Measurements from ENCODE around the gene ITIH1. TPM values are rescaled to one million over a fixed set of nuclear protein-coding genes. Genes with fewer than 3 reads are reported as not detected.

Gene ITIH1
- total and polyA plus RNA-seq, 2 donors (not counting 3 experiments of a cell fraction or from before 2014, with no cell fraction given) = not detected

GRCh38 chr3:52791928-52792327 lies 14.5 kb downstream of the ITIH1 start:
- POLR2A ChIA-PET = no interaction called here
- H3K4me1 ChIP-seq (ENCODE audit: control insufficient read depth, extremely low read depth, insufficient read depth, low read length) = no peaks in the 10 kb centered on the region
- no peaks in the 10 kb centered on the region for H4K20me1 ChIP-seq (replicated peaks; ENCODE audit: control insufficient read depth, extremely low read depth, insufficient read depth, low read length)
- no peak for DNase-seq (ENCODE audit: low read depth, low spot score)
- no peak overlapping the region for H2AFZ ChIP-seq (ENCODE audit: low read depth, low read length)
- no peaks in the 10 kb centered on the region for H3K9me1 ChIP-seq (replicated peaks; ENCODE audit: control insufficient read depth, extremely low read depth, insufficient read depth, low read length)
- H3K4me2 ChIP-seq (ENCODE audit: insufficient read depth, low read length) = no peak overlapping the region
- H3K36me3 ChIP-seq (ENCODE audit: control insufficient read depth in 2 of 2, extremely low read depth in 1 of 2, insufficient read depth in 2 of 2, low read length in 2 of 2) = no peaks in the 10 kb centered on the region
- BruUV-seq (replicated peaks) = no TSS peak
- CTCF ChIA-PET = interaction anchor here (0.9 to 2.3 kb wide), 4 partner anchors 9 to 87 kb away, joined by 3 to 5 read pairs (median 4); no protein-coding TSS in a partner anchor
- H3K4me3 ChIP-seq (replicated peaks in 1 of 3; ENCODE audit: insufficient read depth in 1 of 3, low read depth in 1 of 3, low read length in 3 of 3) = no peak overlapping the region
- no peak overlapping the region for H3K9ac ChIP-seq (replicated peaks; ENCODE audit: extremely low read depth, insufficient read depth, low read length)
- no peaks in the 10 kb centered on the region for H3K27me3 ChIP-seq (ENCODE audit: control insufficient read depth in 2 of 2, insufficient read depth in 2 of 2, low read length in 2 of 2)
- H3K79me2 ChIP-seq (ENCODE audit: control insufficient read depth, insufficient read depth, low read length) = no peaks in the 10 kb centered on the region
- no peak for FAIRE-seq
- H3K9me3 ChIP-seq (replicated peaks; ENCODE audit: control insufficient read depth, insufficient read depth, low read length) = no peaks in the 10 kb centered on the region
- dilution Hi-C loops (cut with MboI; ENCODE audit: extremely low pct_ligation_motif_present, low sequenced_read_pairs) = no loop called here
- intact Hi-C loops (cut with micrococcal nuclease) = no loop called here
- H3K27ac ChIP-seq (ENCODE audit: insufficient read depth, low read depth, low read length) = no peak overlapping the region
- TF ChIP-seq CTCF (IDR thresholded peaks at IDR 0.05; ENCODE audit: extremely low read depth in 1 of 2, insufficient read depth in 1 of 2, low read depth in 1 of 2, low read length in 2 of 2) = no peak
- TF ChIP-seq POLR2AphosphoS5 (IDR thresholded peaks at IDR 0.05; ENCODE audit: insufficient read depth, low read depth, low read length) = no peak
- no peak for TF ChIP-seq FOS (IDR thresholded peaks at IDR 0.05; ENCODE audit: borderline replicate concordance, insufficient read depth, low read length)
- TF ChIP-seq MYC (IDR thresholded peaks at IDR 0.05; ENCODE audit: low read depth, low read length) = no peak
- TF ChIP-seq, protein P1, sequence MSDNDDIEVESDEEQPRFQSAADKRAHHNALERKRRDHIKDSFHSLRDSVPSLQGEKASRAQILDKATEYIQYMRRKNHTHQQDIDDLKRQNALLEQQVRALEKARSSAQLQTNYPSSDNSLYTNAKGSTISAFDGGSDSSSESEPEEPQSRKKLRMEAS (IDR thresholded peaks at IDR 0.05; ENCODE audit: insufficient read depth, insufficient read length) = no peak
- TF ChIP-seq EZH2 (IDR thresholded peaks at IDR 0.05; ENCODE audit: borderline replicate concordance, low read depth, low read length, severe bottlenecking) = no peak
- no peak for TF ChIP-seq JUN (IDR thresholded peaks at IDR 0.05; ENCODE audit: borderline replicate concordance, insufficient read depth, insufficient read length, low read depth)
- TF ChIP-seq POLR2A (IDR thresholded peaks at IDR 0.05; ENCODE audit: low read depth, low read length) = no peak
- no peak for TF ChIP-seq GATA2 (IDR thresholded peaks at IDR 0.05; ENCODE audit: insufficient read depth, insufficient read length, low read depth, low read length)

Measured in endothelial cell of umbilical vein (primary cell).